PC-9 (cell line): ENCODE data around the gene PLOD3.

Experiments used
- CTCF ChIP-seq: fragments of 200-600 bp; sonication (generic); conservative IDR thresholded peaks from 2 replicates; pipeline ENCODE4 v1.6.1; 2017; ENCODE audit warnings: mixed run types, antibody characterized with exemption, mild to moderate bottlenecking, moderate library complexity
- EZH2 ChIP-seq: fragments of 200-600 bp; sonication (generic); IDR thresholded peaks from 2 replicates; pipeline ENCODE4 v1.8.0; 2017; ENCODE audit warnings: antibody characterized with exemption, low read depth

- TF ChIP-seq CTCF (no peak), EZH2 (no peak)
These were observed 11.3 kb downstream of the PLOD3 start for GRCh38 chr7:101205901-101206664.
